Measurements from ENCODE around the gene THSD8. TPM values are rescaled to one million over a fixed set of nuclear protein-coding genes. Genes with fewer than 3 reads are reported as not detected.

THSD8 gene
- total RNA-seq, result not detected

DNA sequence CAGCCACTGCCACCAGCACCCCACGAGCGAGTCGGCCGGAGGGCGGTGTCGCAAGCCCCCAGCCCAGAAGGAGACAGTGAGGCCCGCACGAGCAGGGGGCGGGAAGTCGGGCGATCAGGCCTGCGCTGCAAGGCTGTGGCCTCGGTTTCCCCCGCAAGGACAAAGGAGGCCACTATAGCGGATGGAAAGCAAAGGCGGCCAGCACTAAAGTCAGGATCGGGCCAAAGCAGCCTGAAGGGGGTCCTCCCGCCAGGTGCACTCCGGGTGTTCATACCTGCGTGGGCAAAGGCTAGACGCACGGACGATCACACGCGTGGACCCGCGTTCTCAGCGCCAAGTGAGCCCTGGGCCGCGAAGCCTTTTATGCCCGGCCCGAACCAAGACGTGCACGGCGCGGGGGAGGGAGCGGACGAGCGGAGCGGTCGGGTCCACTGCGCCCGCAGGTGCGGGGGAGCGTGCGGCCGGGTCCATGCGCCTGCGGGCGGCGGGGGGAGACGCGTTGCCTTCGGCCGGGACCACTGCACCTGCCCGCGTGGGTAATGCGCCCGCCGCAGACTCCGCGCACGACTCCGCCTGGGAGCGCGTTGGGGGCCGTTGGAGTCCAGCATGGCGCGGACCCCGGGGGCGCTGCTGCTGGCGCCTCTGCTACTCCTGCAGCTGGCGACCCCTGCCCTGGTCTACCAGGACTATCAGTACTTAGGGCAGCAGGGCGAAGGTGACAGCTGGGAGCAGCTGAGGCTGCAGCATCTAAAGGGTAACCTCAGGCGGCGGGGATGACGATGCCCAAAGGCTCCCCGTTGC, at the start of gene THSD8, which contains the start of gene PRDX2:
THSD8 (plus strand) TSS at position 604 of the 801 bp plus-strand sequence; CDS start at position 607, 3 bp downstream.
PRDX2 (minus strand) TSS at position 335 of the 801 bp plus-strand sequence. CDS start 539 bp downstream, outside the sequence.
- Histone ChIP-seq H3K4me3 (peak within 1 kb of the TSS; percentile 77), H3K4me1 (ENCODE audit: control insufficient read depth in 1 of 2, low read depth in 2 of 2) (peaks cover 5 to 23% of the 10 kb centered on the region in 2 donors), H3K27me3 (replicated peaks; ENCODE audit: insufficient read depth) (no peaks in the 10 kb centered on the region), H3K9me3 (no peaks in the 10 kb centered on the region), H3K27ac (peak within 1 kb of the TSS; percentile 27 to 61), H3K36me3 (no peaks in the 10 kb centered on the region)
- no peak for DNase-seq (ENCODE audit: low spot score)
- ATAC-seq (ENCODE audit: insufficient number of reproducible peaks, low FRiP score, low read depth), result no peak
- no peak for TF ChIP-seq CTCF (IDR thresholded peaks at IDR 0.05)

DNA sequence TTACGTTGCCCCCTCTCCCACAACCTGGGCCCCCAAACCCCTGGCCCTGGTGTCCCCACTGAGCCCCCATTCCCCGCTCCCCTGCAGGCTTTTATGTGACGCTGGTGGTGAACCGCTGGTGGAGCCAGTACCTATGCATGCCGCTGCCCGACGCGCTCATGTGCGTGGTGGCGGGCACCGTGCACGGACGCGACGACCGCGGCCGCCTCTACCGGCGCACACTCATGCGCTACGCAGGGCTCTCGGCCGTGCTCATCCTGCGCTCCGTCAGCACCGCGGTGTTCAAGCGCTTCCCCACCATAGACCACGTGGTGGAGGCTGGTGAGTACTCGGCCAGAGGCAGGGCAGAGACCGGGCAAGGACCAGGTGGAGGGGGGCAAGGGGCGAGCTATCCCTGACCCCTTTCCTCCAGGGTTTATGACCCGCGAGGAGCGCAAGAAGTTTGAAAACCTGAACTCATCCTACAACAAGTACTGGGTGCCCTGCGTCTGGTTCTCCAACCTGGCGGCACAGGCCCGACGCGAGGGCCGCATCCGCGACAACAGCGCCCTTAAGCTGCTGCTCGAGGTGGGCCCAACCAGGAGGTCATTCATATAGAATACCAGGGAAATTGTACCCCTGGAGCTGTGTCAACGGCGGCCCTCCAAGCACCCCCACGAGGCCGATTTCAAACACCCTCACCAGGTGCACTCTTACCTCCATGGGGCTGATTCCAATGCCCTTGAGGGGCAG, 47.2 kb upstream of the THSD8 start:
- ATAC-seq (ENCODE audit: insufficient number of reproducible peaks, low FRiP score, low read depth) (no peak), DNase-seq (ENCODE audit: low spot score) (no peak)
- Histone ChIP-seq H3K27ac (no peak overlapping the region), H3K27me3 (replicated peaks; ENCODE audit: insufficient read depth) (no peaks in the 10 kb centered on the region), H3K9me3 (no peaks in the 10 kb centered on the region), H3K36me3 (no peaks in the 10 kb centered on the region), H3K4me3 (no peak overlapping the region), H3K4me1 (ENCODE audit: control insufficient read depth in 1 of 2, low read depth in 2 of 2) (peaks cover 8 to 13% of the 10 kb centered on the region in 2 donors)
- no peak for TF ChIP-seq CTCF (IDR thresholded peaks at IDR 0.05)

- Histone ChIP-seq H3K27me3 (replicated peaks; ENCODE audit: insufficient read depth) (no peaks in the 10 kb centered on the region), H3K36me3 (no peaks in the 10 kb centered on the region), H3K27ac (no peak overlapping the region), H3K4me1 (ENCODE audit: control insufficient read depth in 1 of 2, low read depth in 2 of 2) (peaks cover 8 to 13% of the 10 kb centered on the region in 2 donors), H3K4me3 (no peak overlapping the region), H3K9me3 (no peaks in the 10 kb centered on the region)
- TF ChIP-seq CTCF (IDR thresholded peaks at IDR 0.05), result no peak
- ATAC-seq (ENCODE audit: insufficient number of reproducible peaks, low FRiP score, low read depth) (no peak), DNase-seq (ENCODE audit: low spot score) (no peak)
These were observed 45.6 kb upstream of the THSD8 start for GRCh38 chr19:12756150-12756883.

DNA sequence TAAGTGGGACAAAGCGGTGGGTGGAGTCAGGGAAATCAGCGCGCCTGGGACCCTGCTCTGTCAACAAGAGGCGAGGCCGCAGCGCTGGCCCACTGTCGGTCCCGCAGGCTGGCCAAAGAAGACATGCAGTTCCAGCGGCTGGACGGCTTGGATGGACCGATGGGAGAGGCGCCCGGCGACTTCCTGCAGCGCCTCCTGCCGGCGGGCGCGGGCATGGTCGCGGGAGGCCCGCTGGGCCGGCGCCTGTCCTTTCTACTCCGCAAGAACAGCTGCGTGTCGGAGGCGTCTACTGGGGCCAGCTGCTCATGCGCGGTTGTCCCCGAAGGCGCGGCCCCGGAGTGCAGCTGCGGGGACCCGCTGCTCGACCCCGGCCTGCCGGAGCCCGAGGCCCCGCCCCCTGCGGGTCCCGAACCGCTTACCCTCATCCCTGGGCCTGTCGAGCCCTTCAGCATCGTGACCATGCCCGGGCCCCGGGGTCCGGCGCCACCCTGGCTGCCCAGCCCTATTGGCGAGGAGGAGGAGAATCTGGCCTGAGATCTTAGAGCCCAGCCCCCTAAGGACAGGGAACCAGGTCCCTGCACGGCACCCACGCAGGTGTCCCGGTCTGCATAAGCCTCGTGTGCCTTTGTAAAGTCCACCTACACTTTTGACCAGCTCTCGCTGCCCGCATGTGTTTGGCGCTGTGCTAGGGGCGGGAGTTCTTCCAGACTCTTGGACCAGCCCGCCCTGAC, 44.2 kb upstream of the THSD8 start:
- peak; percentile 94 for TF ChIP-seq CTCF (IDR thresholded peaks at IDR 0.05)
- Histone ChIP-seq H3K4me3 (peak overlapping the region; percentile 75), H3K27me3 (replicated peaks; ENCODE audit: insufficient read depth) (no peaks in the 10 kb centered on the region), H3K36me3 (no peaks in the 10 kb centered on the region), H3K9me3 (no peaks in the 10 kb centered on the region), H3K4me1 (ENCODE audit: control insufficient read depth in 1 of 2, low read depth in 2 of 2) (peaks cover 8 to 13% of the 10 kb centered on the region in 2 donors), H3K27ac (peak overlapping the region; percentile 28 to 61)
- DNase-seq (ENCODE audit: low spot score) (no peak), ATAC-seq (ENCODE audit: insufficient number of reproducible peaks, low FRiP score, low read depth) (peak; percentile 84)

Measured in thoracic aorta (tissue), 2 donors.